Panc1 (cell line): ENCODE results near the gene MDFIC2.

Experiments
- POLR2AphosphoS5 ChIP-seq: IDR thresholded peaks from 2 replicates; pipeline ENCODE4 v1.6.1; 2012; ENCODE audit warnings: mild to moderate bottlenecking, low read depth, low read length, moderate library complexity
- REST ChIP-seq, 2 experiments: IDR thresholded peaks; 2 replicates each; pipeline ENCODE4 v1.6.1; 2011 to 2012; ENCODE audit warnings: low read depth in 2 of 2, control low read depth in 1 of 2, low read length in 1 of 2, mild to moderate bottlenecking in 1 of 2, moderate library complexity in 1 of 2; ENCODE audit not compliant: insufficient read depth in 1 of 2
- TF ChIP-seq, protein P1 (sequence below): fragments of 450-650 bp; IDR thresholded peaks from 2 replicates; pipeline ENCODE4 v1.5.1; 2017; ENCODE audit warnings: mild to moderate bottlenecking

- TF ChIP-seq, protein P1, sequence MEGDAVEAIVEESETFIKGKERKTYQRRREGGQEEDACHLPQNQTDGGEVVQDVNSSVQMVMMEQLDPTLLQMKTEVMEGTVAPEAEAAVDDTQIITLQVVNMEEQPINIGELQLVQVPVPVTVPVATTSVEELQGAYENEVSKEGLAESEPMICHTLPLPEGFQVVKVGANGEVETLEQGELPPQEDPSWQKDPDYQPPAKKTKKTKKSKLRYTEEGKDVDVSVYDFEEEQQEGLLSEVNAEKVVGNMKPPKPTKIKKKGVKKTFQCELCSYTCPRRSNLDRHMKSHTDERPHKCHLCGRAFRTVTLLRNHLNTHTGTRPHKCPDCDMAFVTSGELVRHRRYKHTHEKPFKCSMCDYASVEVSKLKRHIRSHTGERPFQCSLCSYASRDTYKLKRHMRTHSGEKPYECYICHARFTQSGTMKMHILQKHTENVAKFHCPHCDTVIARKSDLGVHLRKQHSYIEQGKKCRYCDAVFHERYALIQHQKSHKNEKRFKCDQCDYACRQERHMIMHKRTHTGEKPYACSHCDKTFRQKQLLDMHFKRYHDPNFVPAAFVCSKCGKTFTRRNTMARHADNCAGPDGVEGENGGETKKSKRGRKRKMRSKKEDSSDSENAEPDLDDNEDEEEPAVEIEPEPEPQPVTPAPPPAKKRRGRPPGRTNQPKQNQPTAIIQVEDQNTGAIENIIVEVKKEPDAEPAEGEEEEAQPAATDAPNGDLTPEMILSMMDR: no peak
- TF ChIP-seq POLR2AphosphoS5 (no peak), REST (IDR thresholded peaks at IDR 0.05; ENCODE audit: insufficient read depth in 1 of 2, low read depth in 2 of 2, low read length in 1 of 2) (no peak)
Observed at GRCh38 chr3:70333080-70333479, 20.6 kb upstream of the MDFIC2 start.
